ENCODE measurements around the gene CACNB4.

Gene CACNB4

GRCh38 chr2:151987484-151987883 lies 111.4 kb downstream of the CACNB4 start:
- no peak for TF ChIP-seq JUND (IDR thresholded peaks at IDR 0.05; ENCODE audit: low read depth)
- no peak for DNase-seq (ENCODE audit: low read depth in 1 of 2, low spot score in 1 of 2)
- in situ Hi-C loops (cut with HindIII; ENCODE audit: low pct_unique_long_range_greater_than_20kb, low sequenced_read_pairs), result no loop called here

- DNase-seq (ENCODE audit: low read depth in 1 of 2, low spot score in 1 of 2), result no peak
- in situ Hi-C loops (cut with HindIII; ENCODE audit: low pct_unique_long_range_greater_than_20kb, low sequenced_read_pairs), result no loop called here
- TF ChIP-seq JUND (IDR thresholded peaks at IDR 0.05; ENCODE audit: low read depth), result no peak
Observed at GRCh38 chr2:151984424-151985083, 114.3 kb downstream of the CACNB4 start.

GRCh38 chr2:151983221-151983620 lies 115.6 kb downstream of the CACNB4 start:
- no peak for TF ChIP-seq JUND (IDR thresholded peaks at IDR 0.05; ENCODE audit: low read depth)
- no peak for DNase-seq (ENCODE audit: low read depth in 1 of 2, low spot score in 1 of 2)
- in situ Hi-C loops (cut with HindIII; ENCODE audit: low pct_unique_long_range_greater_than_20kb, low sequenced_read_pairs), result no loop called here

- in situ Hi-C loops (cut with HindIII; ENCODE audit: low pct_unique_long_range_greater_than_20kb, low sequenced_read_pairs), result no loop called here
- no peak for TF ChIP-seq JUND (IDR thresholded peaks at IDR 0.05; ENCODE audit: low read depth)
- DNase-seq (ENCODE audit: low read depth in 1 of 2, low spot score in 1 of 2), result no peak
Observed at GRCh38 chr2:151981886-151982285, 117.0 kb downstream of the CACNB4 start.

GRCh38 chr2:151979694-151980093 lies 119.2 kb downstream of the CACNB4 start:
- no peak for DNase-seq (ENCODE audit: low read depth in 1 of 2, low spot score in 1 of 2)
- TF ChIP-seq JUND (IDR thresholded peaks at IDR 0.05; ENCODE audit: low read depth), result no peak
- in situ Hi-C loops (cut with HindIII; ENCODE audit: low pct_unique_long_range_greater_than_20kb, low sequenced_read_pairs), result no loop called here

GRCh38 chr2:151978709-151979108 lies 120.1 kb downstream of the CACNB4 start:
- TF ChIP-seq JUND (IDR thresholded peaks at IDR 0.05; ENCODE audit: low read depth), result no peak
- DNase-seq (ENCODE audit: low read depth in 1 of 2, low spot score in 1 of 2), result no peak
- in situ Hi-C loops (cut with HindIII; ENCODE audit: low pct_unique_long_range_greater_than_20kb, low sequenced_read_pairs), result no loop called here

GRCh38 chr2:151977631-151978030 lies 121.2 kb downstream of the CACNB4 start:
- DNase-seq (ENCODE audit: low read depth in 1 of 2, low spot score in 1 of 2), result no peak
- no peak for TF ChIP-seq JUND (IDR thresholded peaks at IDR 0.05; ENCODE audit: low read depth)
- in situ Hi-C loops (cut with HindIII; ENCODE audit: low pct_unique_long_range_greater_than_20kb, low sequenced_read_pairs), result no loop called here

- in situ Hi-C loops (cut with HindIII; ENCODE audit: low pct_unique_long_range_greater_than_20kb, low sequenced_read_pairs), result no loop called here
- DNase-seq (ENCODE audit: low read depth in 1 of 2, low spot score in 1 of 2), result no peak
- no peak for TF ChIP-seq JUND (IDR thresholded peaks at IDR 0.05; ENCODE audit: low read depth)
Observed at GRCh38 chr2:151976945-151977353, 121.9 kb downstream of the CACNB4 start.

GRCh38 chr2:151975460-151976414 lies 123.1 kb downstream of the CACNB4 start:
- TF ChIP-seq JUND (IDR thresholded peaks at IDR 0.05; ENCODE audit: low read depth), result no peak
- in situ Hi-C loops (cut with HindIII; ENCODE audit: low pct_unique_long_range_greater_than_20kb, low sequenced_read_pairs), result no loop called here
- no peak for DNase-seq (ENCODE audit: low read depth in 1 of 2, low spot score in 1 of 2)

GRCh38 chr2:151974988-151975387 lies 123.9 kb downstream of the CACNB4 start:
- in situ Hi-C loops (cut with HindIII; ENCODE audit: low pct_unique_long_range_greater_than_20kb, low sequenced_read_pairs), result no loop called here
- TF ChIP-seq JUND (IDR thresholded peaks at IDR 0.05; ENCODE audit: low read depth), result no peak

GRCh38 chr2:151973901-151974199 lies 125.0 kb downstream of the CACNB4 start:
- in situ Hi-C loops (cut with HindIII; ENCODE audit: low pct_unique_long_range_greater_than_20kb, low sequenced_read_pairs), result no loop called here
- DNase-seq (ENCODE audit: low read depth in 1 of 2, low spot score in 1 of 2), result no peak
- no peak for TF ChIP-seq JUND (IDR thresholded peaks at IDR 0.05; ENCODE audit: low read depth)

More at GRCh38 chr2:151974988-151975387, 123.9 kb downstream of the CACNB4 start:
- DNase-seq (ENCODE audit: low read depth in 1 of 2, low spot score in 1 of 2), result no peak

GRCh38 chr2:151973013-151973900 lies 125.6 kb downstream of the CACNB4 start:
- in situ Hi-C loops (cut with HindIII; ENCODE audit: low pct_unique_long_range_greater_than_20kb, low sequenced_read_pairs), result no loop called here
- no peak for DNase-seq (ENCODE audit: low read depth in 1 of 2, low spot score in 1 of 2)
- TF ChIP-seq JUND (IDR thresholded peaks at IDR 0.05; ENCODE audit: low read depth), result no peak

Data from T47D (cell line).